HPDE6-E6E7 (cell line): ENCODE data around the gene ADGRG4.

Experiments
- DNase-seq: peaks from one replicate; pipeline ENCODE4 v3.0.0; 2011; ENCODE audit warnings: missing footprints; ENCODE audit errors: extremely low spot score

The ADGRG4 gene

DNA sequence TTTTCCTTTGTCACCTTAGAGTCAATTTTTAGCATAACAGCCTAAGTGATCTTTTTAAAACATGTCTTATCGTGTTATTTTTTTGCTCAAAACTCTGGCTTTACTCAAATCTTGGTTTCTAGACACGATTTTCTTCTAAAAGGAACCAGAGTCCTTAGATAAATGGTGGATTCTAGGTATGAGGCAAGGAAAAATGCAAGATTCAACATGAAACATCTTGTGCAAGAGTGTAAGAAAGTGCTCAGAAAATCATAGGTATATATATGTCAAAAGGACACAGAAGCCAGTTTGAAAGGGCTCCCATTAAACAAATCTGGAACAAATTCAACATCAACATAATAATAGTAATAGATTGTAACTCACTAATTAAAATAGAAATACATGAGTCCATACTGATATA lies 8.1 kb upstream of the ADGRG4 start:
- DNase-seq: no peak

DNA sequence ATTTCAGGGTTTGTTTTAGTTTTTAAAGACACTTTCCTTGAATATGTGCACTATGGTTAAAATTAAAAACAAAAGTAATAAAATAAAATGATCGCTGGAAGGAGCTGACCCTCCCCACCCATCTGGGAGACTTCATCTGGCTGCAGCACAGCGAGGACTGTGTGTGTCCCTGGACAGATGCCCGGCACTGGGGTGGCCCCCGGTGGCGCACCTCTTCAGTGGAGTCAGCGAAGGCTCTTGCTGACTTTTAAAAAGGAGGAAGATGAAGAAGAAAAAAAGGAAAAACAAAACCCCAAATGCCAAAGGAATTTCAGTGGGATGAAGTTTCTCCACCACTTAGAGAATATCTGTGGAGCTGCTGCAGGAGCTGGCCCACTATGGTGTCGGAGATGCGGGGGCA lies 5.4 kb upstream of the ADGRG4 start:
- DNase-seq: no peak

DNA sequence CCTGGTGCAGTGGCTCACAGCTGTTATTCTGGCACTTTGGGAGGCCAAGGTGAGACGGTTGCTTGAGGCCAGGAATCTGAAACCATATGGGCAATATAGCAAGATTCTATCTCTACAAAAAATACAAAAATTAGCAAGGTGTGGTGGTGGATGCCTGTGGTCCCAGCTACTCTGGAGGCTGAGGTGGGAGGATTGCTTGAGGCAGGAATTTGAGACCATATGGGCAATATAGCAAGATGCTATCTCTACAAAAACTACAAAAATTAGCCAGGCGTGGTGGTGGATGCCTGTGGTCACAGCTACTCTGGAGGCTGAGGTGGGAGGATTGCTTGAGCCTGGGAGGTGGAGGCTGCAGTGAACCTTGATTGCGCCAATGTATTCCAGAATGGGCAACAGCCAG lies 2.3 kb downstream of the ADGRG4 start:
- DNase-seq: no peak

DNA sequence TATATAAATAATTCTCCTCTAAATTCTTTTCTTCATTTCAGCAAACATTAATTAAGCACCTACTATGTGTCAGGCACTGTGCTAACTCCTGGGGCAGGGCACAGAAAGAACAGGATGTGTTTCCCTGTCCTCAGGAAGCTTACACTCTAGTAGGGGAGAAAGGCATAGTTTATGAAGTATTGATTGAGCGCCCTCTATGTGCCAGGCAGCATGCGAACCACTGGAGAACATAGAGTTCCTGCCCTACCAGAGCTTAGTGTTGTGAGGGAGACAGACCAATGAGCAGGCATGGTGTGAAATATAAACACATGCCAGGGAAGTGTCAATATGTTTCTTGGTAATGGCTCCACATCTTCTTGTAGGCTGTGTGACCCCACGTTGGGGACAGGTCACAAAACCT lies 3.7 kb downstream of the ADGRG4 start:
- DNase-seq: no peak

DNA sequence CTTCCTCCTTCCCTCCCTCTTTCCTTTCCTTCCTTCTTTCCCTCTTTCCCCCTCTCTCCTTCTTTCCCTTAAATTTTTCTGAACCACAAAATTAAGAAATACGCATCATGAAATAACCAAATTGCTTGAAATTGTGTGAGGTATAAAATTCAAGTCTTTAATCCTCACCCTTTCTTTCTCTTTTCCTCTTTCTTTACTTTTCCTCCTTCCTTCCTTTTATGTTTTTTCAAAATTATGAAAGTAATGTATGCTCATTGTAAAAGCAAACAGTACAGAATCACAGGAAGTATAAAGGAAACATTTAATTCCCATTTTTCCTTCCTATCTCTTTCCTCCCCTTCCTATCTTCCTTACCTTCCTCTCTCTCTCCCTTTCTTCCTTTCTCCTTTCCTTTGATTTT lies 5.4 kb downstream of the ADGRG4 start:
- no peak for DNase-seq

DNA sequence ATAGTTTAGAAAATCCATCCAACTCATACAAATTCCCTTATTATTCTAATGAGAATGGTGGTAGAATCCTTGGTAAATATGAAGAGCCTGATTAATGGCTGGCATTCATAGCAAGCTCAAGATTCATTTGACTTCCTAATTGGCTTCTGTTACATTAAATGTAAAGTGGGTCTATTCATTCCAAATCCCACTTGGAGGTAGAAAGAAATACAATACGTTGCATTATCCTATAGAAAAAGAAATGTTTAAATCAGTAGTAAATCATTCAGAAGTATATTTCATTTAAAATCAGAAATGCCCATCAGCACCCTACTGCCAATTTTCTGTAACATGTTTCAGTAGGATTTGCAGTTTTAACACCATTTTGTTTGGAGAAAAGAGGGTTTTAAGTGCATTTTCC lies 6.7 kb downstream of the ADGRG4 start:
- DNase-seq: no peak

DNA sequence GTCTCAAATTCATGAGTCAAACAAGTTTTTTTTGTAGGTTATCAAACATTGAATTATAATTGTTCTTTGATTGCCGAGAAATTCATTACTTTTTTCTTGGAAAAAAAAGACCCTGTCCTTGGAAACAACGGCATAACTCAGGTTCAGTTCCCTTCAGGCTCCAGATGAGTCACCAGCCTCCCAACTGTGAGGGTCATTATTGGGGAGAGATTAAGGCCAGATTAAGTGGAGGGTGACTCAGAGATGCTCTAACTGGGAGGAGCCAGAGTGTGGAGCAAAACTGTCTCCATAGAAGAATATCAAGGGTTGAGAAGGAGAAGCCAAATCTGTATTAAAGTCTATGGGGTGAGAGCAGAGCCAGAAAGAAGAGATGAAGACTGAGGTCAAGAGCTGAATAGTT lies 9.6 kb downstream of the ADGRG4 start:
- DNase-seq: no peak

DNA sequence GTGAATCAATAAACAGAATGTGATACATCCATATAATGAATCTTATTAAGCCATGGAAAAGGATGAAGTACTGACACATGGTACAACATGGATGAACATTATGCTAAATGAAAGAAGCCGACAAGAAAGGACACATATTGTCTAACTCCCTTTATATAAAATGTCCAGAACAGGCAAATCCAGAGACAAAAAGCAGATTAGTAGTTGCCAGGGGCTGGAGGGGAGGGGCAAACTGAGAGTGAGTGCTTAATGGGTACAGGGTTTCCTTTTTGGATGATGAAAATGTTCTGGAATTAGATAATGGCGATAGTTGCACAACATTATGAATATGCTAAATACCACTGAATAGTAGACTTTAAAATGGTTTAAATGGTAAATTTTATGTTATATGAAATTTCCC lies 17.4 kb downstream of the ADGRG4 start:
- DNase-seq: no peak

DNA sequence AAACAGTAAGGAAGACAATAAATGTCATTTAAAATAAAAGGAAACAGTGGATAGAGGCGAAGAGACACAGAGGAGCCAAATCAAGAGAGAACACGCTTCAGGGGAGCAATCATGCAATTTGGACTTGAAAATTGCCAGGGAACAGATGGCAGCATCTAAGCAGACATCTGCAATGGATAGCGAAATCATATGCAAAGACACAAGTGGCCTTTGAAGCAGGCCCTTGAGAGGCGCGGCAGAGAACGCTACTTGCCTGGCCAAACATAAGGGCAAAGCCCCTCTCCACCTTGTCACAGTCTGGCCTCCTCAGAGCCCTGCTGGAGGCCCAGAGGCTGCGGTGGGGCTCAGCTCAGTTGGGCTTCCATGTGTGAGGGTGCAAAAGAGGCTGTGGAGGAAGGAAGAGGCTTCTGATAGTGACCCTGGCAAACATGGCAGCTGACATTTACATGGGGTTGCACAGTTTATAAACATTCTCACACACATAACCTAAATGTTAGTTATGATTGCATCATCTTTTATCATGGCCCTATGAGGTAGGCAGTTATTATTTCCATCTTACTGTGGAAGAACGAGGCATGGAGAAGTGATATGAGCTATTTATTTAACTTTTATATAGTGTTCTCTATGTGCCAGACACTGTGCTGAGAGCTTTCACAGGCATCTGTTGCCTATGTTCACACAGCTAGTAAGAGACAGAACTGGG lies 18.3 kb downstream of the ADGRG4 start:
- DNase-seq: no peak

DNA sequence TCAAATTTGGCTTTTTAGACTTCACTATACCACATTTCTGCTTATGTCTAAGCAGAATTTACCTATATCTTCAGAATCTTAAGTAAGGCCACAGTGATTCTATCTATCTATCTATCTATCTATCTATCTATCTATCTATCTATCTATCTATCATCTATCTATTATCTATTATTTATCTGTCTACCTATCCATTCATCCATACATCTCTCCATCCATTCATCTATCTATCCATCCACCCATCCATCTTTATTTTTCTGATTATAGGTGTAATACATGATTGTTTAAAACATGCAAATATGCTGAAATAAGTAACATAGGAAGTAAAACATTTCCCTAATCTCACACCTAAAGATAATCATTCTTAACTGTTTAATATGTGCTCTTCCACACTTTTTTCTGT lies 18.8 kb downstream of the ADGRG4 start:
- no peak for DNase-seq

DNA sequence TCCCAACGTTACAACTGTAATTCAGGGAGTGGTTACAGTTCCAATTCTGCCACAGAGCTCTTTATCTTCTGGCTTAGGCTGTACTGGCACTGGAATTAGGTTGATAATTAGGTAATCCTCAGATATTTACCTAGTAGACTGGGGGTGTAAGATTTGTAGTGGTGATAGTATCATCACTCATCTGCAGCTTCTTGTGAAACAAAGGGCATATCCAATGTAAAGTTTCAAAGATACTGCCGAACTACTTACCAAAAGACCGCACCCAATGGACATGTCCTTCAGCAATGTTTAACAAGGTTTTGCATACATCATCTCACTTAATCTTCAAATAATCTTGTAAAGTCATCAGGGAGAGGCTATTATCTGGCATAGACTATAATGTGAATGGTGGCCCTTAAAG lies 20.8 kb downstream of the ADGRG4 start:
- no peak for DNase-seq

DNA sequence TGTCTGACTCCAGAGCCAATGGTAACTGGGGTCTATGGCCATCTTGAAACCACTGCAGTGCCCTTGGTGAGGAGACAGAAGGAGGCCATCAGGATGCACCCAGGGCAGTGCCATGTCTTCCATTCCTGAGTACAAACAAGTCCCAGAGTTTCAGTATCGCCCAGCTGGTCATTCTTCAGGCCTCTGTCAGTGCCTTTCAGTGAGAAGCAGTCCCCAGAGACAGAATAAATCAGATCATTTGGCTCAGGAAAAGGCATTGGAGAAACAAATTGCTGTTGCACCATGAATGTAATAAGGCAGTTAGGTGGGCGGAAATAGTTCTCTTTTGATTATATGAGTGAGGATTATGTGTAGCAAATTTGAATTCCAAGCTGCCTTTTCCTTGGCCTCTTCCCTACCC lies 21.3 kb downstream of the ADGRG4 start:
- DNase-seq: no peak

DNA sequence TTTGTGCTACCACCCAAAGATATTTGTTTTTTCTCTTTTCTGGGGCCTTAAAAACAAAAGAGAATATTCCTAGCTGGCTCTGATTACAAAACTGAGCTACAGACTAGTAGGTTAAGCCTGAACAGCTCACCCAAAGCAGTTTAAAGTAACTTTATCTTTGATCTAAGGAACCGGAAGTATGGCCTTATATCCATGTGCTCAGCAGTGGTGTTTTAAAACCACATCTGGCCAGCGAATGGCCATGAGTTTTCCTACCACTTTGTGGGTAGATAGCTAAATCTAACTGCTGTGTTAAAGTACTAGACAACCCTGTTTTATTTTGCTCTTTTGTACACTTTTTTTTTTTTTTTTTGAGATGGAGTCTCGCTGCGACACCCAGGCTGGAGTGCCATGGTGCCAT lies 24.6 kb downstream of the ADGRG4 start:
- no peak for DNase-seq

DNA sequence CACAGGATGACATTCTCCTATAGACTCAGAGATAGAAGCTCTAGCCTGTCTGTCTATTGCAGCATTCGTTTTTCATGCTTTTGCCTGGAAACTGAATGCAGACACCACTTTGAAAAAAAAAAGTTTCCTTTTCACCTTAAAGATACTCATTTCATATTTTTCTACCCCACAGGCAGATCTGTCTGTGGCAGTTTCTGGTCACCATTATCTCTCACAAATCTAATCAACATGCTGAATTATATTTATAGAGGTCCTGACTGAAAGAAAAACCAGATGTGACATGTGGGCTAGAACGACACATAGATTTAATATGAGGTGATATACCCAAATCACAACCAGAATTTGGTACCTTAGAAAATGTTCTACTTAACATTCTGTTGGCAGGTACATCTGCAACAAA lies 28.2 kb downstream of the ADGRG4 start:
- no peak for DNase-seq

DNA sequence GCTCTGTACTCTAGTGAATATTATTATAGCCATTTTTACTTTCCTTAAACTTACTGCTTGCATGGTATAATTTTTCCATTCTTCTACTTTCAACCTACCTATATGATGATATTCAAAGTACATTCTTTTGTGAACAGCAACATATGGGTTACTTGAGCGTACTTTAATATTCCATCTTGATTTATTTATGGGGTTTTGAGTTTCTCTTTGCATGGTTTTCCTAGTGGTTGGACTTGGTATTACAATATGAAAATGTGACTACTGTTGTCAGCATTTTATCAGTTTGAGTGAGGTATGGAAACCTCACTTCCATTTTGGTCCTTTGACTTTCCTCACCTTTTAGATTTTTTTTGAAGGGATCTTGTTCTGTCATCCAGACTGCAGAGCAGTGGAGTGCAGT lies 35.9 kb downstream of the ADGRG4 start:
- DNase-seq: no peak

DNA sequence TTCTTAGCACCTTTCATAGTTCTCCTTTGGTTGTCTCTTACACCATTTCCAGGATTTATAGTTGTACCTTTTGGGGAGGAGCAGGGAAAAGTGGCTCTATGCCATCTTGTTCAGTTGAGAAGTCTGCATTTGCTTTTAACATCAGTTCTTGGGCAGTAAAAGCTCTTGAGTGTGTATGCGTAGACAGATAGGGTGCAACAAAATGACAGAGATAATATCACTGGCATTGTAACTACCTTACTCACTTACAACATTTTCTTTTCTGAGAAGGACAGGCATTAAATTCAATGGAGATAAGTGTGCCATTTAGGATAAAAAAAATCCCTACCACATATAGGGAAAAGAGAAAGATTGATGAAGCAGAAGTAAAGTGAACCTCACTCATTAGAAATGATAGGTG lies 38.9 kb downstream of the ADGRG4 start:
- no peak for DNase-seq

DNA sequence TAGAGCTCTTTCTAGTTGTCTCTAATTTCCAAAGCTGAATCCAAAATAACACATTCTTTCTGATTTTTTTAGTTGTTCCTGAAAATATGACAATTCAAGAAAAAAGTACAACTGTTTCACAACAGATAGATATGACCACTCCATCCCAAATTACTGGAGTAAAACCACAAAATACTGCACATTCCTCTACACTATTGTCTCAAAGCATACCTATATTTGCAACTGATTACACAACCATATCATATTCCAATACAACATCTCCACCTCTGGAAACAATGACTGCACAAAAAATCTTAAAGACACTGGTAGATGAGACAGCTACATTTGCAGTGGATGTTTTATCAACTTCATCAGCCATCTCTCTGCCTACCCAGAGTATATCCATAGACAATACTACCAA lies 43.6 kb downstream of the ADGRG4 start:
- DNase-seq: no peak

DNA sequence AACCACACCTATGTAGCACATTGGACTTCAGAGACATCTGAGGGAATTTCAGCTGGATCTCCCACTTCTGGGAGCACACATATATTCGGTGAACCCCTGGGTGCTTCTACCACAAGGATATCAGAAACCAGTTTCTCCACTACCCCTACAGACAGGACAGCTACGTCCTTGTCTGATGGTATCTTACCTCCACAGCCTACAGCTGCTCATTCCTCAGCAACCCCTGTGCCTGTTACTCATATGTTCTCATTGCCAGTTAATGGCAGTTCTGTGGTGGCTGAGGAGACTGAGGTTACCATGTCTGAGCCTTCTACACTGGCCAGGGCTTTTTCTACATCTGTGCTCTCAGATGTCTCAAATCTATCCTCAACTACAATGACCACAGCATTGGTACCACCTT lies 45.7 kb downstream of the ADGRG4 start:
- no peak for DNase-seq

DNA sequence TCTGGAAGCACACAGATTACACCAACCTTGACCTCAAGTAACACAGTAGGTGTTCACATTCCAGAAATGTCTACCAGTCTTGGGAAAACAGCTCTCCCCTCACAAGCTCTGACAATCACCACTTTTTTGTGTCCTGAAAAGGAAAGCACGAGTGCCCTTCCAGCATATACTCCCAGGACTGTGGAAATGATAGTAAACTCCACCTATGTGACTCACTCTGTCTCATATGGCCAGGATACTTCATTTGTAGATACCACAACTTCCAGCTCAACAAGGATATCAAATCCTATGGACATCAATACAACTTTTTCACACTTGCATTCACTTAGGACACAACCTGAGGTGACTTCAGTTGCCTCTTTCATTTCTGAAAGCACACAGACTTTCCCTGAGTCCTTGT lies 46.9 kb downstream of the ADGRG4 start:
- no peak for DNase-seq

DNA sequence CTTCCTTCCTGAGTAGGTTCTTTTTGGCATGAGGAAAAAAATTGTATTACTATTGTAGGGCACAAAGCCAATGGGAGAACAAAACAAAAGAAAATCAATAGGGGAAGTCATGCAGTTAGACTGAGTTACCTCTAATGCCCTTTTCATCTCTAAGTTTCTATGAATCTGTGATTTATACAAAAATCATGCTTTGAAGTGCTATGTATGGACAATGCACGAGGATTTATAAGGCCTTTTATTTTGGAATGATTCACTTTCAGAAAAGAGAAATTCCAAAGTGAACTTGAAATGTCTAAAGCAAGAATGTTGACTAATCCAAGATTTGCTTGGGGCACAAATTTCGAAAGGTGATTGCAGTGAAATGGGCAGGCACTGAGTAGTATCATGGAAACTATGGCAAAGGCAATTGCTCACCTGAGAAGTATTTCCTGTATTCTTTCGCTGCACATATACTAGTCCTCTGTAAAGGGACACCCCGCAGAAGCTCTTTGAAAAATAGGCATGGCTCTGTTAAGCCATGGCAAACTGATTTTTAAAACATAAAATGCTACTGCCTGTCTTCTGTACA lies 52.8 kb downstream of the ADGRG4 start:
- DNase-seq: peak; percentile 54

DNA sequence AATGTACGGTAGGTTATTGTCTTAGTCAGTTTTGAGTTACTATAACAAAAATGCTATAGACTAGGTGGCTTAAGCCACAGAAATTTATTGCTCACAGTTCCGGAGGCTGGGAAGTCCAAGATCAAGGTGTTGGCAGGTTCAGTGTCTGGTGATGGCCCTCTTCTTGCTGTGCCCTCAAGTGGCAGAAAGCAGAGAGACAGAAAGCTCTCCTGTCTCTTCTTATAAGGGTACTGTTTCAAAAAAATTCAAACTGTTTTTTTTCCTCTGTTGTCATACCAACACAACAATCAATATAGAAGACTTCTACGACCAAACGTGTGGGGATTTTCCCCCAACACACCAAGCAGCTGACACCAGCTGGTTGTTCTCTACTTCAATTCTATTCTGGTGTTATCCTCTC lies 53.4 kb downstream of the ADGRG4 start:
- DNase-seq: no peak

DNA sequence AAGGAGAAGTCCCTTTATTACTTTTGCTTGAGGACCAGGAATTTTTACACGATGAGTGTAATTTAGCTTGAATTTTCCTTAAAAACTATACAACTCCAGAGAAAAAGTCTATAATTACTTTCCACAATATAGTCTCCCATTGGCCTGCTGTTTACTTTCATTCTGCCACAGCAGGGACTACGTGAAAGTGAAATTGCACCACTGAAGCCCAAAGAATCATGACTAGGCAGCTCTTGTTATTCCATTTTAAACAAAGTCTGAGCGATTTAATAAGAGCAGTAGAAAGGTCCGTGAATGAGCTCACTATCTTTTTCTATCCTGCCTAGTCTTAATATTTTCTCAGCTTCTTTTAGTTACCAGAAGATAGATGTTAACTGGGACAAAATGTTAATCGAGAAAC lies 68.6 kb downstream of the ADGRG4 start:
- no peak for DNase-seq

DNA sequence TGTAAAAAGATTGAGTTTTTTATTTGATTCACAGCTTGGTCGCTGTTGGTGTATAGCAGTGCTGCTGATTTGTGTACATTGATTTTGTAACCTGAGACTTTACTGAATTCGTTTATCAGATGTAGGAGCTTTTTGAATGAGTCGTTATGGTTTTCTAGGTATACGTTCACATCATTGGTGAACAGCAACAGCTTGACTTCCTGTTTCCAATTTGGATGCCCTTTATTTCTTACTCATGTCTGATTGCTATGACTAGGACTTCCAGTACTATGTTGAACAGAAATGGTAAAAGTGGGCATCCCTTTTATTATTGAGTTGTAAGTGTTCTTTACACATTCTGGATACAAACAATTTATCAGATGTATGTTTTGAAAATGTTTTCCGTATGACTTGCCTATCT lies 76.0 kb downstream of the ADGRG4 start:
- DNase-seq: no peak
